GM13976 (cell line): ENCODE results near the gene MIX23.

Experiments used
- DNase-seq: peaks from one replicate; pipeline ENCODE4 v3.0.0; 2012; ENCODE audit warnings: low spot score
- in situ Hi-C: fragments of 300-500 bp; cut with MboI; formaldehyde crosslinking; loops from one replicate; pipeline ENCODE4 v1.12.0; 2022; ENCODE audit warnings: low sequenced_read_pairs, mixed read lengths, inconsistent platforms; ENCODE audit not compliant: unreplicated experiment
- TF ChIP-seq, protein P1 (sequence below): IDR thresholded peaks from 2 replicates; pipeline ENCODE4 v1.5.1; 2012; ENCODE audit warnings: borderline replicate concordance, mild to moderate bottlenecking; ENCODE audit not compliant: insufficient read depth; ENCODE audit errors: extremely low read depth, missing control alignments, control extremely low read depth

MIX23 gene

DNA sequence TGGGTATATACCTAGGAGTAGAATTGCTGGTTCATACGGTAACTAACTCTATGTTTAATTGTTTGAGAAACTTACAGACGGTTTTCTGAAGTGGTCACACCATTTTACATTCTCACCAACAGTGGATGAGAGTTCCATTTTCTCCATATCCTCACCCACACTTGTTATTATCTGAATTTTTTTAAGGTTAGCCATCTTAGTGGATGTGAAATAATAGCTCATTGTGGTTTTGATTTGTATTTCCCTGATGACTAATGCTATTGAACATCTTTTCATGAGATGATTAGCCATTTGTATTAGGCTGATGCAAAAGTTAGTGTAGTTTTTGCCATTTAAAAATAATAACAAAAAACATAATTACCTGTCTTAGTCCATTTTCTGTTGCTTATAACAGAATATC lies 39.4 kb downstream of the MIX23 start:
- in situ Hi-C loops = no loop called here
- DNase-seq = no peak
- TF ChIP-seq, protein P1, sequence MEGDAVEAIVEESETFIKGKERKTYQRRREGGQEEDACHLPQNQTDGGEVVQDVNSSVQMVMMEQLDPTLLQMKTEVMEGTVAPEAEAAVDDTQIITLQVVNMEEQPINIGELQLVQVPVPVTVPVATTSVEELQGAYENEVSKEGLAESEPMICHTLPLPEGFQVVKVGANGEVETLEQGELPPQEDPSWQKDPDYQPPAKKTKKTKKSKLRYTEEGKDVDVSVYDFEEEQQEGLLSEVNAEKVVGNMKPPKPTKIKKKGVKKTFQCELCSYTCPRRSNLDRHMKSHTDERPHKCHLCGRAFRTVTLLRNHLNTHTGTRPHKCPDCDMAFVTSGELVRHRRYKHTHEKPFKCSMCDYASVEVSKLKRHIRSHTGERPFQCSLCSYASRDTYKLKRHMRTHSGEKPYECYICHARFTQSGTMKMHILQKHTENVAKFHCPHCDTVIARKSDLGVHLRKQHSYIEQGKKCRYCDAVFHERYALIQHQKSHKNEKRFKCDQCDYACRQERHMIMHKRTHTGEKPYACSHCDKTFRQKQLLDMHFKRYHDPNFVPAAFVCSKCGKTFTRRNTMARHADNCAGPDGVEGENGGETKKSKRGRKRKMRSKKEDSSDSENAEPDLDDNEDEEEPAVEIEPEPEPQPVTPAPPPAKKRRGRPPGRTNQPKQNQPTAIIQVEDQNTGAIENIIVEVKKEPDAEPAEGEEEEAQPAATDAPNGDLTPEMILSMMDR = no peak

DNA sequence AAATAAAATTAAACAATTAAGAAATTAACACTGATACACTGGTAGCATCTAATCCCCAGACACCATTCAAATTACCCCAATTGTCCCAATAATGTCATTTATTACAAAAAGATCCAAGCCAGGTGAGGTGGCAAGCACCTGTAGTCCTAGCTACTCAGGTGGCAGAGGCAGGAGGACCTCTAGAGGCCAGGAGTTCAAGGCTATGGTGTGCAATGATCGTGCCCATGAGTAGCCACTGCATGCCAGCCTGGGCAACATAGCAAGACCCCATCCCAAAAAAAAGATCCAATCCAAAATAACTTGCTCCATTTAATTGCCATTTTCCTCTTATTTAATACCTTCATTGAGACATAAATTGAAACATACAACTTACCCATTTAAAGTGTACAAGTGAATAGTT lies 40.2 kb downstream of the MIX23 start:
- in situ Hi-C loops = no loop called here
- TF ChIP-seq, protein P1 = no peak
- DNase-seq = no peak

GRCh38 chr3:122332551-122332950 lies 50.5 kb downstream of the MIX23 start:
- in situ Hi-C loops = no loop called here
- TF ChIP-seq, protein P1 = no peak
- no peak for DNase-seq

- in situ Hi-C loops = no loop called here
- no peak for DNase-seq
- TF ChIP-seq, protein P1 = no peak
Observed at GRCh38 chr3:122331886-122332285, 51.1 kb downstream of the MIX23 start.

DNA sequence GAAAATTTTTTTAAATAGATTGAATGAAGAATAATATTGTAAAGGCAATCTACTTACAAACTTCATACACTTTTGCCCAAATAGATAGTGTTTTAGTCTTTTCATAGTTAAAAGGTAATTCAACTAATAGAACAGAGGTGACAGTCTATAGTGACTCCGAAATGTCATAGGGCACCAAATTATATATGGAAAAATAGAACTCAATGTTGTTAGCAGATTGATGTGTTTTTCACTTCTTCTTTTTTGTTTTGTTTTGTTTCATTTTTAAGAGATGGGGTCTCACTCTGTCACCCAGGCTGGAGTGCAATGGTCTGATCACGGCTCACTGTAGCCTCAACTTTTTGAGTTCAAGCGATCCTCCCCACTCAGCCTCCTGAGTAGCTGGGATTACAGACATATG lies 57.3 kb downstream of the MIX23 start:
- no peak for DNase-seq
- TF ChIP-seq, protein P1 = no peak
- in situ Hi-C loops = no loop called here

GRCh38 chr3:122324871-122325323 lies 58.1 kb downstream of the MIX23 start, which contains the start of gene CSTA:
TSS of gene CSTA (plus strand) at chr3:122325248. CDS start at chr3:122325293, 45 bp downstream.
- in situ Hi-C loops = no loop called here
- TF ChIP-seq, protein P1 = no peak
- DNase-seq = no peak
